ENCODE results near the gene CA5A.

CA5A gene

GRCh38 chr16:87848676-87849345 lies 87.5 kb downstream of the CA5A start:
- DNase-seq (ENCODE audit: low read depth) = no peak

GRCh38 chr16:87847785-87848675 lies 88.3 kb downstream of the CA5A start:
- DNase-seq (ENCODE audit: low read depth) = no peak

GRCh38 chr16:87847467-87847784 lies 88.9 kb downstream of the CA5A start:
- no peak for DNase-seq (ENCODE audit: low read depth)

- DNase-seq (ENCODE audit: low read depth) = no peak
These were observed 89.4 kb downstream of the CA5A start for GRCh38 chr16:87846705-87847466.

GRCh38 chr16:87845807-87846619 lies 90.3 kb downstream of the CA5A start:
- no peak for DNase-seq (ENCODE audit: low read depth)

GRCh38 chr16:87845213-87845612 lies 91.1 kb downstream of the CA5A start:
- no peak for DNase-seq (ENCODE audit: low read depth)

- no peak for DNase-seq (ENCODE audit: low read depth)
These were observed 91.5 kb downstream of the CA5A start for GRCh38 chr16:87844809-87845208.

- DNase-seq (ENCODE audit: low read depth) = no peak
These were observed 92.1 kb downstream of the CA5A start for GRCh38 chr16:87844120-87844733.

- no peak for DNase-seq (ENCODE audit: low read depth)
These were observed 92.6 kb downstream of the CA5A start for GRCh38 chr16:87843678-87844105.

- no peak for DNase-seq (ENCODE audit: low read depth)
These were observed 94.0 kb downstream of the CA5A start for GRCh38 chr16:87842209-87842869.

GRCh38 chr16:87841340-87842208 lies 94.8 kb downstream of the CA5A start:
- no peak for DNase-seq (ENCODE audit: low read depth)

- no peak for DNase-seq (ENCODE audit: low read depth)
These were observed 95.9 kb downstream of the CA5A start for GRCh38 chr16:87840271-87840978.

- DNase-seq (ENCODE audit: low read depth) = no peak
These were observed 96.6 kb downstream of the CA5A start for GRCh38 chr16:87839542-87840270.

GRCh38 chr16:87838643-87839541 lies 97.4 kb downstream of the CA5A start:
- no peak for DNase-seq (ENCODE audit: low read depth)
